Measurements from ENCODE around the gene CMYA5. TPM values are rescaled to one million over a fixed set of nuclear protein-coding genes. Genes with fewer than 3 reads are reported as not detected.

Gene CMYA5
- total and polyA plus RNA-seq, 9 of the 15 experiments (the other 6 are each of a cell fraction or from before 2014, with no cell fraction given), result 0.18 to 1.1 (median 0.32) TPM

DNA sequence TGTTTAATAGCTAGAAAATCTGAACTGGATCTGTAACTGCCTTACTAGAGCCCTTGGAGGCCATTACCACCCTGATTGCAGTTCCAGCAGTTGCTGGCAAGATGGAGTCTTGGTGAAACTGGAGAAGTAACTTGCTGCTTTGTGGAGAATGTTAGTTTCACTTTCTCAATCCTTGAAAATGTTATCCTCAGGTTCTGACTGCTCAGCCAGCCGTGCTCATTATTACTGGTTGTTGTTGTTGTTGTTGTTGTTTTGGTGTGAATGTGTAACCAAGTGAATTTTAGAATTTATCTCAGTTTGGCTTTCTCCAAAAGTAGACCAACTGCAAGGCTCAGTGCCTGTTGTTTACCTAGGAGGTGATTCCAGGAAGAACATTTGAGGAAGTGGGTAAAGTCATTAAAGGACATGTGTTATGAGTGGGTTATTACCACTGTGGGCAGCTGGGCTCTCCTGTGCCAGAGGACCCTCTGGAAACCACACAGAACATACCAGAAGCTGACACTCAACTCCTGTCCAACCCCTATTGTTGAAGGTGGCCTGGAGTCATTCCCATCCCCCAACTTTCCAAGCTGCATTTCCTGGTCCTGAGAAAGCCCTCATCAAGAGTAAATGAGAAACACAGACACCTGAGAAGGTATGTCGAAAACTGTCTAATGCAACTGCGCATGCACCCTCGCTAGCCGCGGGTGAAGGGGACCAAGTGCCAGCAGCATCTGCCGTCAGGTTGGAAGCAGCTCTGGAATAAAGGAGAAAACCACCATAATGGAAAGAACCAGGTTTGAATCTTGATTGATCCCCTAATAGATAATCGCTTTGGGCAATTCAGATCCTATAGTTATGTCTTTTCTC lies 111.6 kb downstream of the CMYA5 start:
- no peaks in the 10 kb centered on the region for H3K36me3 ChIP-seq (ENCODE audit: control insufficient read depth, insufficient read depth, low read length)
- H3K9me1 ChIP-seq (ENCODE audit: control insufficient read depth, insufficient read depth, low read length), result no peaks in the 10 kb centered on the region
- 77% methylated on average over 8 of the region's 8 CpGs for WGBS (ENCODE audit: insufficient coverage, low coverage, missing lambda C conversion rate)
- FAIRE-seq (peak; percentile 73), DNase-seq (ENCODE audit: extremely low read depth in 1 of 4, low spot score in 3 of 4) (no peak), ATAC-seq (peak; percentile 43)
- peak overlapping the region; percentile 63 for H3K4me2 ChIP-seq (ENCODE audit: insufficient read depth, low read length)
- H3K9me3 ChIP-seq (replicated peaks; ENCODE audit: control insufficient read depth, insufficient read depth, low read depth, low read length), result no peaks in the 10 kb centered on the region
- POLR2A ChIA-PET, result no interaction called here
- intact Hi-C loops (cut with micrococcal nuclease), result no loop called here
- no peaks in the 10 kb centered on the region for H3K79me2 ChIP-seq (ENCODE audit: control insufficient read depth, insufficient read depth, low read length)
- H3K27ac ChIP-seq (ENCODE audit: extremely low read depth, low read depth, low read length), result 0 out of 3 replicates have a peak overlapping the region, but pooled peaks have one; percentile 2
- in situ Hi-C loops (cut with MboI), result no loop called here
- no peak overlapping the region for H3K4me3 ChIP-seq
- CTCF ChIA-PET (ENCODE audit: low intra/inter-chr PET ratio), result interaction anchor here (0.6 kb wide), 1 partner anchor 1122 kb away, joined by 3 read pairs; no protein-coding TSS in a partner anchor
- H3K4me1 ChIP-seq (replicated peaks in 1 of 2; ENCODE audit: control insufficient read depth in 2 of 2, insufficient read depth in 2 of 2, low read length in 2 of 2), result peaks cover 0 to 21% of the 10 kb centered on the region in 2 experiments; a peak in 4 of 5 replicates
- H3K27me3 ChIP-seq (ENCODE audit: control insufficient read depth in 2 of 2, insufficient read depth in 2 of 2, low read length in 2 of 2), result no peaks in the 10 kb centered on the region
- BruUV-seq (replicated peaks), result no TSS peak
- H3K9ac ChIP-seq (ENCODE audit: insufficient read depth in 1 of 2, low read depth in 2 of 2, low read length in 2 of 2), result no peak overlapping the region
- H2AFZ ChIP-seq (ENCODE audit: low read depth, low read length), result peak overlapping the region; percentile 97
- no peaks in the 10 kb centered on the region for H4K20me1 ChIP-seq (replicated peaks; ENCODE audit: control insufficient read depth, insufficient read depth, low read length)
- no peak for TF ChIP-seq WHSC1 (IDR thresholded peaks at IDR 0.05; ENCODE audit: low read length)
- TF ChIP-seq TAF1 (IDR thresholded peaks at IDR 0.05; ENCODE audit: control insufficient read depth, extremely low read depth, insufficient read depth, low read length, severe bottlenecking), result no peak
- no peak for TF ChIP-seq RAD51 (IDR thresholded peaks at IDR 0.05; ENCODE audit: borderline replicate concordance, low read depth)
- 0 out of 2 replicates have a peak, but pooled peaks have one; percentile 60 for TF ChIP-seq ZNF766 (CRISPR knock-in tag; conservative IDR thresholded peaks at IDR 0.05)
- no peak for TF ChIP-seq GTF2E2 (tag; IDR thresholded peaks at IDR 0.05)
- no peak for TF ChIP-seq ZKSCAN3 (CRISPR knock-in tag; IDR thresholded peaks at IDR 0.05)
- TF ChIP-seq SAFB2 (IDR thresholded peaks at IDR 0.05; ENCODE audit: borderline replicate concordance, low read depth, low read length, severe bottlenecking), result no peak
- no peak for TF ChIP-seq EGR1 (conservative IDR thresholded peaks at IDR 0.05)
- peak; percentile 20; the same call in 1 of the 2 replicates for TF ChIP-seq TEAD2 (tag; IDR thresholded peaks at IDR 0.05)
- TF ChIP-seq, protein P1, sequence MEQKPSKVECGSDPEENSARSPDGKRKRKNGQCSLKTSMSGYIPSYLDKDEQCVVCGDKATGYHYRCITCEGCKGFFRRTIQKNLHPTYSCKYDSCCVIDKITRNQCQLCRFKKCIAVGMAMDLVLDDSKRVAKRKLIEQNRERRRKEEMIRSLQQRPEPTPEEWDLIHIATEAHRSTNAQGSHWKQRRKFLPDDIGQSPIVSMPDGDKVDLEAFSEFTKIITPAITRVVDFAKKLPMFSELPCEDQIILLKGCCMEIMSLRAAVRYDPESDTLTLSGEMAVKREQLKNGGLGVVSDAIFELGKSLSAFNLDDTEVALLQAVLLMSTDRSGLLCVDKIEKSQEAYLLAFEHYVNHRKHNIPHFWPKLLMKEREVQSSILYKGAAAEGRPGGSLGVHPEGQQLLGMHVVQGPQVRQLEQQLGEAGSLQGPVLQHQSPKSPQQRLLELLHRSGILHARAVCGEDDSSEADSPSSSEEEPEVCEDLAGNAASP (IDR thresholded peaks at IDR 0.05), result no peak
- no peak for TF ChIP-seq XRCC4 (IDR thresholded peaks at IDR 0.05; ENCODE audit: extremely low read depth, insufficient read depth, insufficient read length)
- no peak for TF ChIP-seq EZH2 (IDR thresholded peaks at IDR 0.05; ENCODE audit: borderline replicate concordance, low read depth, low read length)
- TF ChIP-seq ZNF780A (CRISPR knock-in tag; IDR thresholded peaks at IDR 0.05), result no peak
- no peak for TF ChIP-seq ZNF57 (CRISPR knock-in tag; IDR thresholded peaks at IDR 0.05)
- no peak for TF ChIP-seq TAL1 (IDR thresholded peaks at IDR 0.05)
- no peak for TF ChIP-seq CBFA2T2 (conservative IDR thresholded peaks at IDR 0.05)
- no peak for TF ChIP-seq TCF7 (IDR thresholded peaks at IDR 0.05; ENCODE audit: borderline replicate concordance)
- TF ChIP-seq KDM5B (IDR thresholded peaks at IDR 0.05; ENCODE audit: insufficient replicate concordance, low read depth, low read length), result no peak
- TF ChIP-seq ZNF175 (CRISPR knock-in tag; IDR thresholded peaks at IDR 0.05; ENCODE audit: low read depth), result peak; percentile 80; the same call in 1 of the 2 replicates
- TF ChIP-seq RB1 (IDR thresholded peaks at IDR 0.05; ENCODE audit: low read depth), result no peak
- TF ChIP-seq RBM25 (IDR thresholded peaks at IDR 0.05; ENCODE audit: low read depth, low read length, severe bottlenecking), result no peak
- no peak for TF ChIP-seq EP400 (IDR thresholded peaks at IDR 0.05)
- no peak for TF ChIP-seq MAFG (tag; conservative IDR thresholded peaks at IDR 0.05)
- no peak for TF ChIP-seq OTX1 (CRISPR knock-in tag; IDR thresholded peaks at IDR 0.05)

All from K562 (cell line).